Measurements from ENCODE around the gene CDX2.

CDX2 gene

GRCh38 chr13:27917121-27917947 is 51.8 kb downstream of the CDX2 start:
- DNase-seq (ENCODE audit: low read depth in 2 of 2), result no peak

GRCh38 chr13:27915301-27916207 is 53.6 kb downstream of the CDX2 start:
- DNase-seq (ENCODE audit: low read depth in 2 of 2), result no peak

GRCh38 chr13:27913160-27913559 is 56.0 kb downstream of the CDX2 start:
- DNase-seq (ENCODE audit: low read depth in 2 of 2), result no peak

- no peak for DNase-seq (ENCODE audit: low read depth in 2 of 2)
Measured at GRCh38 chr13:27911521-27911920, 57.6 kb downstream of the CDX2 start.
